Erythroblast (primary cell): ENCODE results near the gene CCDC154.

ENCODE experiments used
- GATA1 ChIP-seq: IDR thresholded peaks from 2 replicates; pipeline ENCODE4 v1.6.1; 2011; ENCODE audit warnings: low read depth, mild to moderate bottlenecking, control low read depth, low read length, moderate library complexity
- POLR2A ChIP-seq: IDR thresholded peaks from 2 replicates; pipeline ENCODE4 v1.6.1; 2011; ENCODE audit warnings: mild to moderate bottlenecking, low read length

DNA sequence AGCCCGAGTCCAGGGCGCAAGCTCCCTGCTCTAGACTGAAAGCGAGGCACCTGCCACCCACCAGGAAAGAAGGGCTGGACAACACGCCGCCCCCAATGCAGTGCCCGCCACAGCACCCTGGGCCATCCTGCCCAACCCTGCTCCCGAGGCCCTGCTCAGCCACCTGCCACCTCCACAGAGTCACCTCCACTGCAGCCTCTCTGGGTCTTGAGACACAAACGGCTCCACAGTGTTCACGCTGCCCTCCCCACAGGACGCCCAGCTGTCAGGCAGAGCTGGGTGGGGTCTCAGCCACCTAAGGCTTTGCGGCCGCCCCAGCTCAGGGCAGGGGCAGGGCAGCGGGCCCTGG lies 21.2 kb upstream of the CCDC154 start:
- TF ChIP-seq POLR2A: no peak
- no peak for TF ChIP-seq GATA1
